Measurements from ENCODE around the gene CEND1. TPM values are rescaled to one million over a fixed set of nuclear protein-coding genes. Genes with fewer than 3 reads are reported as not detected.

The CEND1 gene
- total RNA-seq, 1 experiment from 2014 or later, result 2.7 TPM

GRCh38 chr11:828506-829175 lies 38.8 kb upstream of the CEND1 start:
- Mint-ChIP-seq H3K4me3 (peak overlapping the region; percentile 76), H3K27me3 (ENCODE audit: low read depth) (peaks cover 30% of the 10 kb centered on the region), H3K36me3 (no peaks in the 10 kb centered on the region), H3K27ac (no peak overlapping the region), H3K4me1 (peaks cover 41% of the 10 kb centered on the region), H3K9me3 (no peaks in the 10 kb centered on the region)
- CTCF ChIA-PET, result interaction anchor here (2.4 to 7.7 kb wide), 6 partner anchors 10 to 274 kb away, joined by 8 to 82 read pairs (median 16); partner anchors contain the start of genes PNPLA2, POLR2L and TSPAN4
- peak; percentile 35 for DNase-seq (ENCODE audit: low spot score)
- ATAC-seq, result no peak
- POLR2A ChIA-PET, result interaction anchor here (0.6 to 4.7 kb wide), 8 partner anchors 9 to 213 kb away, joined by 3 to 38 read pairs (median 5); partner anchors contain the start of genes IRF7, PNPLA2, RPLP2 and TSPAN4
- TF ChIP-seq ETV6 (CRISPR knock-in tag; IDR thresholded peaks at IDR 0.05), result no peak
- no peak for TF ChIP-seq AFF4 (CRISPR knock-in tag; IDR thresholded peaks at IDR 0.05; ENCODE audit: borderline replicate concordance)
- TF ChIP-seq NR2C2 (CRISPR knock-in tag; IDR thresholded peaks at IDR 0.05), result no peak
- TF ChIP-seq FOXK1 (CRISPR knock-in tag; IDR thresholded peaks at IDR 0.05), result no peak

DNA sequence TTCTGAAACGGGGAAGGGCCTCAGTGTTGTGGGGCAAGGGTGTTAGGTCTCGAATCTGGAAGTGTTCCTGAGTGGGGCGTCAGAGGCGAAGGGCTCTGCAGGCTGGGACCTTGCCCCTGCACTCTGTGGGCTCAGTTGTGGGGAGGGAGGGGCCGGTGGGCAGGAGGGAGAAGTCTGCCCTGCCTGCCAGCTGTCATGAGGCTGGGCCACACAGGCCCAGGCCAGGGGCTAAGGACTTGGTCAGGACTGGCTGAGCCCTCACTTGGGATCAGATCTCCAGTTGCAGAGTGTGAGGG lies 38.0 kb upstream of the CEND1 start, which contains the start of gene CRACR2B:
Gene CRACR2B, plus strand, starts transcription at position 23 of the 296 bp plus-strand sequence. CDS start 689 bp downstream, outside the sequence.
- H3K4me1 Mint-ChIP-seq, result peaks cover 40% of the 10 kb centered on the region
- no peaks in the 10 kb centered on the region for H3K9me3 Mint-ChIP-seq
- no peak for DNase-seq (ENCODE audit: low spot score)
- H3K27me3 Mint-ChIP-seq (ENCODE audit: low read depth), result peaks cover 30% of the 10 kb centered on the region
- ChIA-PET CTCF (interaction anchor here (0.8 to 7.7 kb wide), 5 partner anchors 9 to 49 kb away, joined by 3 to 82 read pairs (median 16); partner anchors contain the start of genes PNPLA2, POLR2L and TSPAN4), POLR2A (interaction anchor here (1.1 to 4.7 kb wide), 4 partner anchors 8 to 19 kb away, joined by 4 to 38 read pairs (median 5); partner anchors contain the start of genes PNPLA2 and RPLP2)
- peak within 1 kb of the TSS; percentile 76 for H3K4me3 Mint-ChIP-seq
- TF ChIP-seq, protein P1, sequence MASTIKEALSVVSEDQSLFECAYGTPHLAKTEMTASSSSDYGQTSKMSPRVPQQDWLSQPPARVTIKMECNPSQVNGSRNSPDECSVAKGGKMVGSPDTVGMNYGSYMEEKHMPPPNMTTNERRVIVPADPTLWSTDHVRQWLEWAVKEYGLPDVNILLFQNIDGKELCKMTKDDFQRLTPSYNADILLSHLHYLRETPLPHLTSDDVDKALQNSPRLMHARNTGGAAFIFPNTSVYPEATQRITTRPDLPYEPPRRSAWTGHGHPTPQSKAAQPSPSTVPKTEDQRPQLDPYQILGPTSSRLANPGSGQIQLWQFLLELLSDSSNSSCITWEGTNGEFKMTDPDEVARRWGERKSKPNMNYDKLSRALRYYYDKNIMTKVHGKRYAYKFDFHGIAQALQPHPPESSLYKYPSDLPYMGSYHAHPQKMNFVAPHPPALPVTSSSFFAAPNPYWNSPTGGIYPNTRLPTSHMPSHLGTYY (CRISPR knock-in tag; IDR thresholded peaks at IDR 0.05), result no peak
- no peak for TF ChIP-seq OVOL2 (CRISPR knock-in tag; IDR thresholded peaks at IDR 0.05; ENCODE audit: borderline replicate concordance)
- TF ChIP-seq GABPB1 (CRISPR knock-in tag; IDR thresholded peaks at IDR 0.05), result no peak
- TF ChIP-seq, protein P2, sequence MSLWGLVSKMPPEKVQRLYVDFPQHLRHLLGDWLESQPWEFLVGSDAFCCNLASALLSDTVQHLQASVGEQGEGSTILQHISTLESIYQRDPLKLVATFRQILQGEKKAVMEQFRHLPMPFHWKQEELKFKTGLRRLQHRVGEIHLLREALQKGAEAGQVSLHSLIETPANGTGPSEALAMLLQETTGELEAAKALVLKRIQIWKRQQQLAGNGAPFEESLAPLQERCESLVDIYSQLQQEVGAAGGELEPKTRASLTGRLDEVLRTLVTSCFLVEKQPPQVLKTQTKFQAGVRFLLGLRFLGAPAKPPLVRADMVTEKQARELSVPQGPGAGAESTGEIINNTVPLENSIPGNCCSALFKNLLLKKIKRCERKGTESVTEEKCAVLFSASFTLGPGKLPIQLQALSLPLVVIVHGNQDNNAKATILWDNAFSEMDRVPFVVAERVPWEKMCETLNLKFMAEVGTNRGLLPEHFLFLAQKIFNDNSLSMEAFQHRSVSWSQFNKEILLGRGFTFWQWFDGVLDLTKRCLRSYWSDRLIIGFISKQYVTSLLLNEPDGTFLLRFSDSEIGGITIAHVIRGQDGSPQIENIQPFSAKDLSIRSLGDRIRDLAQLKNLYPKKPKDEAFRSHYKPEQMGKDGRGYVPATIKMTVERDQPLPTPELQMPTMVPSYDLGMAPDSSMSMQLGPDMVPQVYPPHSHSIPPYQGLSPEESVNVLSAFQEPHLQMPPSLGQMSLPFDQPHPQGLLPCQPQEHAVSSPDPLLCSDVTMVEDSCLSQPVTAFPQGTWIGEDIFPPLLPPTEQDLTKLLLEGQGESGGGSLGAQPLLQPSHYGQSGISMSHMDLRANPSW (CRISPR knock-in tag; conservative IDR thresholded peaks at IDR 0.05; ENCODE audit: low read depth), result no peak
- no peak for TF ChIP-seq IRF1 (CRISPR knock-in tag; IDR thresholded peaks at IDR 0.05)
- H3K36me3 Mint-ChIP-seq, result no peaks in the 10 kb centered on the region
- peak within 1 kb of the TSS; percentile 58 for H3K27ac Mint-ChIP-seq
- ATAC-seq, result no peak

DNA sequence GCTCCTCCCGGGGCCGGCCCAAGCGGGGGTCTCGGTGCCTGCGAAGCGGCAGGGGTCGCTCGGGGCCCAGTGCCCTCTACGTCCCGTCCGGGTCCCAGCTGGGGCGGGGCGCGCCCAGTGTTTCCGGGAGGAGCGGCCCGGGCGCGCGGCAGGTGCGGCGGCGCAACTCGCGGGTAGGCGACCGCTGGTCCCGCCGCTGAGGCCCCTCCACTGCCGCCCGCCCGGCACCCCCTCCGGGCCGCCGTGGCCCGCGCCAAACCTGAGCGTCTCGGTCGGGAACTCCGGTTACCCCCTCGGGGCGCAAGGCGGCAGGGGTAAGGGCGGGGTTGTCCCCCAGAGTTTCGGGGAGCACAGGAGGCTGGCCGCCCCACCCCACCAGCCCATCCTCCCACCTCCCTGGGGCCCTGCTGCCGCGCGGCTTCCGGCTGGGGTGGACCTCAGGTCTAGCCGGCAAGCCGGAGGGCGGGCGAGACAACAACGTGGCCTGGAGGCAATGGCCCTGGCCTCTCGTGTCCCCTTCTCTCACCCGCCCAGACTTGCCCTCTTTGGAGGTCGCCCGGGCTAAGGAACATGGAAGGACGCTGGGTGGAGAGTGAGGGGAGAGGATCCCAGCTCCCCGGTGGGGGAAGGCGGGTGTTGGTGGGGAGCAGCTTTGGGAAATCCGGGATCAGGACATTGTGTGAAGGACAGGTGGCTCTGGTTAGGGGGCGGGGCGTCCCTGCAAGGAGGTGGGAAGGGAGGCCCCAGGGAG lies 37.4 kb upstream of the CEND1 start:
- Mint-ChIP-seq H3K27me3 (ENCODE audit: low read depth) (peaks cover 29% of the 10 kb centered on the region), H3K4me3 (peak overlapping the region; percentile 76), H3K9me3 (no peaks in the 10 kb centered on the region), H3K4me1 (peaks cover 39% of the 10 kb centered on the region), H3K36me3 (no peaks in the 10 kb centered on the region), H3K27ac (peak overlapping the region; percentile 58)
- ChIA-PET POLR2A (interaction anchor here (1.1 to 4.7 kb wide), 4 partner anchors 8 to 18 kb away, joined by 4 to 38 read pairs (median 5); partner anchors contain the start of genes PNPLA2 and RPLP2), CTCF (interaction anchor here (0.8 to 7.7 kb wide), 5 partner anchors 9 to 49 kb away, joined by 3 to 82 read pairs (median 16); partner anchors contain the start of genes PNPLA2, POLR2L and TSPAN4)
- DNase-seq (ENCODE audit: low spot score), result peak; percentile 77
- ATAC-seq, result peak; percentile 7
- TF ChIP-seq, protein P3, sequence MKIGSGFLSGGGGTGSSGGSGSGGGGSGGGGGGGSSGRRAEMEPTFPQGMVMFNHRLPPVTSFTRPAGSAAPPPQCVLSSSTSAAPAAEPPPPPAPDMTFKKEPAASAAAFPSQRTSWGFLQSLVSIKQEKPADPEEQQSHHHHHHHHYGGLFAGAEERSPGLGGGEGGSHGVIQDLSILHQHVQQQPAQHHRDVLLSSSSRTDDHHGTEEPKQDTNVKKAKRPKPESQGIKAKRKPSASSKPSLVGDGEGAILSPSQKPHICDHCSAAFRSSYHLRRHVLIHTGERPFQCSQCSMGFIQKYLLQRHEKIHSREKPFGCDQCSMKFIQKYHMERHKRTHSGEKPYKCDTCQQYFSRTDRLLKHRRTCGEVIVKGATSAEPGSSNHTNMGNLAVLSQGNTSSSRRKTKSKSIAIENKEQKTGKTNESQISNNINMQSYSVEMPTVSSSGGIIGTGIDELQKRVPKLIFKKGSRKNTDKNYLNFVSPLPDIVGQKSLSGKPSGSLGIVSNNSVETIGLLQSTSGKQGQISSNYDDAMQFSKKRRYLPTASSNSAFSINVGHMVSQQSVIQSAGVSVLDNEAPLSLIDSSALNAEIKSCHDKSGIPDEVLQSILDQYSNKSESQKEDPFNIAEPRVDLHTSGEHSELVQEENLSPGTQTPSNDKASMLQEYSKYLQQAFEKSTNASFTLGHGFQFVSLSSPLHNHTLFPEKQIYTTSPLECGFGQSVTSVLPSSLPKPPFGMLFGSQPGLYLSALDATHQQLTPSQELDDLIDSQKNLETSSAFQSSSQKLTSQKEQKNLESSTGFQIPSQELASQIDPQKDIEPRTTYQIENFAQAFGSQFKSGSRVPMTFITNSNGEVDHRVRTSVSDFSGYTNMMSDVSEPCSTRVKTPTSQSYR (CRISPR knock-in tag; IDR thresholded peaks at IDR 0.05), result 0 out of 2 replicates have a peak, but pooled peaks have one; percentile 43
- TF ChIP-seq MYBL2 (CRISPR knock-in tag; IDR thresholded peaks at IDR 0.05), result no peak
- TF ChIP-seq SMAD3 (CRISPR knock-in tag; IDR thresholded peaks at IDR 0.05; ENCODE audit: borderline replicate concordance), result peak; percentile 68; the same call in 1 of the 2 replicates
- TF ChIP-seq RELA (CRISPR knock-in tag; IDR thresholded peaks at IDR 0.05; ENCODE audit: borderline replicate concordance), result no peak; the same call in 1 of the 2 replicates
- TF ChIP-seq, protein P1 (CRISPR knock-in tag; IDR thresholded peaks at IDR 0.05), result no peak
- TF ChIP-seq ZNF416 (CRISPR knock-in tag; IDR thresholded peaks at IDR 0.05), result no peak
- no peak for TF ChIP-seq CREB1 (CRISPR knock-in tag; IDR thresholded peaks at IDR 0.05)

Data from WTC11 (cell line).